Measurements from ENCODE around the gene FRY. TPM values are rescaled to one million over a fixed set of nuclear protein-coding genes. Genes with fewer than 3 reads are reported as not detected.

FRY gene
- total and polyA plus RNA-seq, 9 of the 15 experiments (the other 6 are each of a cell fraction or from before 2014, with no cell fraction given) = 0.03 to 0.31 (median 0.11) TPM; not detected in 3

- TF ChIP-seq, protein P1, sequence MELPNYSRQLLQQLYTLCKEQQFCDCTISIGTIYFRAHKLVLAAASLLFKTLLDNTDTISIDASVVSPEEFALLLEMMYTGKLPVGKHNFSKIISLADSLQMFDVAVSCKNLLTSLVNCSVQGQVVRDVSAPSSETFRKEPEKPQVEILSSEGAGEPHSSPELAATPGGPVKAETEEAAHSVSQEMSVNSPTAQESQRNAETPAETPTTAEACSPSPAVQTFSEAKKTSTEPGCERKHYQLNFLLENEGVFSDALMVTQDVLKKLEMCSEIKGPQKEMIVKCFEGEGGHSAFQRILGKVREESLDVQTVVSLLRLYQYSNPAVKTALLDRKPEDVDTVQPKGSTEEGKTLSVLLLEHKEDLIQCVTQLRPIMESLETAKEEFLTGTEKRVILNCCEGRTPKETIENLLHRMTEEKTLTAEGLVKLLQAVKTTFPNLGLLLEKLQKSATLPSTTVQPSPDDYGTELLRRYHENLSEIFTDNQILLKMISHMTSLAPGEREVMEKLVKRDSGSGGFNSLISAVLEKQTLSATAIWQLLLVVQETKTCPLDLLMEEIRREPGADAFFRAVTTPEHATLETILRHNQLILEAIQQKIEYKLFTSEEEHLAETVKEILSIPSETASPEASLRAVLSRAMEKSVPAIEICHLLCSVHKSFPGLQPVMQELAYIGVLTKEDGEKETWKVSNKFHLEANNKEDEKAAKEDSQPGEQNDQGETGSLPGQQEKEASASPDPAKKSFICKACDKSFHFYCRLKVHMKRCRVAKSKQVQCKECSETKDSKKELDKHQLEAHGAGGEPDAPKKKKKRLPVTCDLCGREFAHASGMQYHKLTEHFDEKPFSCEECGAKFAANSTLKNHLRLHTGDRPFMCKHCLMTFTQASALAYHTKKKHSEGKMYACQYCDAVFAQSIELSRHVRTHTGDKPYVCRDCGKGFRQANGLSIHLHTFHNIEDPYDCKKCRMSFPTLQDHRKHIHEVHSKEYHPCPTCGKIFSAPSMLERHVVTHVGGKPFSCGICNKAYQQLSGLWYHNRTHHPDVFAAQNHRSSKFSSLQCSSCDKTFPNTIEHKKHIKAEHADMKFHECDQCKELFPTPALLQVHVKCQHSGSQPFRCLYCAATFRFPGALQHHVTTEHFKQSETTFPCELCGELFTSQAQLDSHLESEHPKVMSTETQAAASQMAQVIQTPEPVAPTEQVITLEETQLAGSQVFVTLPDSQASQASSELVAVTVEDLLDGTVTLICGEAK (IDR thresholded peaks at IDR 0.05) = no peak
- TF ChIP-seq, protein P1 (CRISPR knock-in tag; IDR thresholded peaks at IDR 0.05) = no peak
- TF ChIP-seq, protein P2, sequence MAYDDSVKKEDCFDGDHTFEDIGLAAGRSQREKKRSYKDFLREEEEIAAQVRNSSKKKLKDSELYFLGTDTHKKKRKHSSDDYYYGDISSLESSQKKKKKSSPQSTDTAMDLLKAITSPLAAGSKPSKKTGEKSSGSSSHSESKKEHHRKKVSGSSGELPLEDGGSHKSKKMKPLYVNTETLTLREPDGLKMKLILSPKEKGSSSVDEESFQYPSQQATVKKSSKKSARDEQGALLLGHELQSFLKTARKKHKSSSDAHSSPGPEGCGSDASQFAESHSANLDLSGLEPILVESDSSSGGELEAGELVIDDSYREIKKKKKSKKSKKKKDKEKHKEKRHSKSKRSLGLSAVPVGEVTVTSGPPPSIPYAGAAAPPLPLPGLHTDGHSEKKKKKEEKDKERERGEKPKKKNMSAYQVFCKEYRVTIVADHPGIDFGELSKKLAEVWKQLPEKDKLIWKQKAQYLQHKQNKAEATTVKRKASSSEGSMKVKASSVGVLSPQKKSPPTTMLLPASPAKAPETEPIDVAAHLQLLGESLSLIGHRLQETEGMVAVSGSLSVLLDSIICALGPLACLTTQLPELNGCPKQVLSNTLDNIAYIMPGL (CRISPR knock-in tag; IDR thresholded peaks at IDR 0.05) = no peak
- TF ChIP-seq MNT (conservative IDR thresholded peaks at IDR 0.05) = no peak
- TF ChIP-seq BRD4 (IDR thresholded peaks at IDR 0.05) = no peak
- no peak for TF ChIP-seq ZNF253 (CRISPR knock-in tag; conservative IDR thresholded peaks at IDR 0.05)
- TF ChIP-seq ZNF766 (CRISPR knock-in tag; conservative IDR thresholded peaks at IDR 0.05) = no peak
- TF ChIP-seq, protein P3, sequence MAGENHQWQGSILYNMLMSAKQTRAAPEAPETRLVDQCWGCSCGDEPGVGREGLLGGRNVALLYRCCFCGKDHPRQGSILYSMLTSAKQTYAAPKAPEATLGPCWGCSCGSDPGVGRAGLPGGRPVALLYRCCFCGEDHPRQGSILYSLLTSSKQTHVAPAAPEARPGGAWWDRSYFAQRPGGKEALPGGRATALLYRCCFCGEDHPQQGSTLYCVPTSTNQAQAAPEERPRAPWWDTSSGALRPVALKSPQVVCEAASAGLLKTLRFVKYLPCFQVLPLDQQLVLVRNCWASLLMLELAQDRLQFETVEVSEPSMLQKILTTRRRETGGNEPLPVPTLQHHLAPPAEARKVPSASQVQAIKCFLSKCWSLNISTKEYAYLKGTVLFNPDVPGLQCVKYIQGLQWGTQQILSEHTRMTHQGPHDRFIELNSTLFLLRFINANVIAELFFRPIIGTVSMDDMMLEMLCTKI (IDR thresholded peaks at IDR 0.05; ENCODE audit: partially characterized antibody) = no peak
- TF ChIP-seq U2AF1 (optimal IDR thresholded peaks at IDR 0.05; ENCODE audit: low read depth, low read length) = no peak
- no peak for TF ChIP-seq RBM22 (IDR thresholded peaks at IDR 0.05; ENCODE audit: low read depth, low read length, poor library complexity, severe bottlenecking)
- TF ChIP-seq HOXB6 (CRISPR knock-in tag; IDR thresholded peaks at IDR 0.05; ENCODE audit: borderline replicate concordance) = no peak
- TF ChIP-seq EP300 (IDR thresholded peaks at IDR 0.05; ENCODE audit: low read length) = no peak
- TF ChIP-seq CHD2 (IDR thresholded peaks at IDR 0.05; ENCODE audit: low read depth, low read length) = no peak
- TF ChIP-seq SREBF2 (CRISPR knock-in tag; IDR thresholded peaks at IDR 0.05) = no peak
- TF ChIP-seq ZBTB8A (IDR thresholded peaks at IDR 0.05; ENCODE audit: partially characterized antibody) = no peak
- TF ChIP-seq TEAD1 (CRISPR knock-in tag; IDR thresholded peaks at IDR 0.05) = no peak
Measured at GRCh38 chr13:32121316-32121715, 89.7 kb downstream of the FRY start (continued).

All from K562 (cell line).